HCT116 (cell line): ENCODE results near the gene BCAN. TPM values are rescaled to one million over a fixed set of nuclear protein-coding genes. Genes with fewer than 3 reads are reported as not detected.

Experiments used
- ATAC-seq: fragments of 200-7000 bp; cut with Tn5 transposase; 2 replicates; pipeline ENCODE4 v1.9.1; 2020; ENCODE audit warnings: mild to moderate bottlenecking, moderate library complexity
- BruUV-seq: library from RNA; stranded (reverse); fragments of 400-500 nt; replicated peaks from 2 replicates; lab custom pipeline; 2021; lab: Mats Ljungman, UMichigan
- CTCF ChIA-PET: fragments of 300-600 bp; sonication (Branson Sonifier 250); formaldehyde crosslinking; loops from one replicate; lab custom pipeline; 2021; ENCODE audit warnings: antibody characterized with exemption; lab: Charles Lee
- POLR2A ChIA-PET: fragments of 300-600, 350-600 bp; sonication (Branson Sonifier 250); formaldehyde crosslinking; loops from one replicate; lab custom pipeline; 2021; ENCODE audit warnings: antibody characterized with exemption; lab: Charles Lee
- RAD21 ChIA-PET, 2 experiments: fragments of 300-600 bp; sonication (Branson Sonifier 250); formaldehyde crosslinking; loops; one replicate each; lab custom pipeline; 2023; ENCODE audit warnings: low total read pairs in 2 of 2; ENCODE audit not compliant: uncharacterized antibody in 2 of 2, unreplicated experiment in 2 of 2, low non-redundant PET in 1 of 2; lab: Charles Lee
- DNase-seq: peaks from one replicate; pipeline ENCODE4 v3.0.0-alpha.2; 2010; ENCODE audit warnings: low read depth, low spot score
- H2AFZ ChIP-seq: fragments of 200-600 bp; shearing (Covaris generic), sonication (generic); 2 replicates; pipeline ENCODE4 v1.6.1; 2017; ENCODE audit warnings: low read depth, mixed run types, mixed read lengths, antibody characterized with exemption, low read length; ENCODE audit not compliant: poor library complexity, severe bottlenecking
- H3K27ac ChIP-seq: 2 replicates; pipeline ENCODE4 v1.5.1; 2012; ENCODE audit warnings: low read depth, low read length
- H3K27me3 ChIP-seq: fragments of 200-600 bp; sonication (generic); 2 replicates; pipeline ENCODE4 v1.6.1; 2016; ENCODE audit warnings: mixed run types, low read length, mixed read lengths; ENCODE audit not compliant: insufficient read depth
- H3K36me3 ChIP-seq, 2 experiments: fragments of 200-500 bp in 1 of 2; fragments of 200-600 bp in 1 of 2; sonication (Bioruptor generic) in 1 of 2; sonication (generic) in 1 of 2; 2 replicates each; pipeline versions ENCODE4 v1.5.1 to v1.6.1; 2014 to 2016; ENCODE audit warnings: low read length in 2 of 2, inconsistent platforms in 1 of 2, mixed read lengths in 1 of 2, mixed run types in 1 of 2; ENCODE audit not compliant: insufficient read depth in 2 of 2, control insufficient read depth in 1 of 2
- H3K4me1 ChIP-seq, 2 experiments: fragments of 200-600 bp in 1 of 2; sonication (generic) in 1 of 2; 2 replicates each; pipeline versions ENCODE4 v1.5.1 to v1.6.1; 2012 to 2017; ENCODE audit warnings: low read length in 2 of 2, inconsistent platforms in 1 of 2, mild to moderate bottlenecking in 1 of 2, mixed read lengths in 1 of 2, mixed run types in 1 of 2, moderate library complexity in 1 of 2; ENCODE audit not compliant: insufficient read depth in 2 of 2, control insufficient read depth in 1 of 2
- H3K4me2 ChIP-seq: fragments of 200-600 bp; sonication (generic); 2 replicates; pipeline ENCODE4 v1.6.1; 2017; ENCODE audit warnings: mixed run types, low read length, mixed read lengths
- H3K4me3 ChIP-seq, 2 experiments: fragments of 200-600 bp in 1 of 2; sonication (generic) in 1 of 2; replicated peaks in 1 of 2; 2 replicates each; pipeline ENCODE4 v1.5.1; 2011 to 2016; ENCODE audit warnings: low read length in 2 of 2, control low read depth in 1 of 2, low read depth in 1 of 2, mild to moderate bottlenecking in 1 of 2, mixed read lengths in 1 of 2, mixed run types in 1 of 2
- H3K79me2 ChIP-seq: fragments of 200-600 bp; sonication (generic); 2 replicates; pipeline ENCODE4 v1.6.1; 2017; ENCODE audit warnings: mild to moderate bottlenecking, mixed run types, low read length, moderate library complexity, mixed read lengths; ENCODE audit not compliant: insufficient read depth
- H3K9ac ChIP-seq: fragments of 200-600 bp; sonication (generic); 2 replicates; pipeline ENCODE4 v1.6.1; 2016; ENCODE audit warnings: low read length, mixed read lengths
- H3K9me2 ChIP-seq: fragments of 200-600 bp; sonication (generic), shearing (Covaris generic); 2 replicates; pipeline ENCODE4 v1.6.1; 2017; ENCODE audit warnings: mixed run types, mild to moderate bottlenecking, moderate library complexity; ENCODE audit not compliant: insufficient read depth
- H3K9me3 ChIP-seq, 2 experiments: fragments of 200-500 bp in 1 of 2; fragments of 200-600 bp in 1 of 2; sonication (Bioruptor generic) in 1 of 2; sonication (generic) in 1 of 2; 2 replicates each; pipeline ENCODE4 v1.6.1; 2014 to 2017; ENCODE audit warnings: low read length in 2 of 2, mixed read lengths in 2 of 2, inconsistent platforms in 1 of 2, low read depth in 1 of 2, mild to moderate bottlenecking in 1 of 2, mixed run types in 1 of 2, moderate library complexity in 1 of 2; ENCODE audit not compliant: control insufficient read depth in 1 of 2, insufficient read depth in 1 of 2
- H4K20me1 ChIP-seq: fragments of 200-600 bp; sonication (generic), shearing (Covaris generic); 2 replicates; pipeline ENCODE4 v1.6.1; 2017; ENCODE audit warnings: mixed run types, mild to moderate bottlenecking, moderate library complexity; ENCODE audit not compliant: insufficient read depth
- EZH2phosphoT487 ChIP-seq: fragments of 200-600 bp; IDR thresholded peaks from 2 replicates; pipeline ENCODE4 v1.6.1; 2018; ENCODE audit warnings: antibody characterized with exemption, borderline replicate concordance
- RAD21 ChIP-seq: IDR thresholded peaks from 2 replicates; pipeline ENCODE4 v1.6.1; 2012; ENCODE audit warnings: low read depth, mild to moderate bottlenecking
- intact Hi-C: fragments of 100-400 bp; cut with micrococcal nuclease; formaldehyde crosslinking; loops from 2 replicates; pipeline ENCODE4 v1.10.0; 2022
- total RNA-seq: library from RNA; stranded (reverse); gene quantifications from one replicate; pipeline ENCODE4 v1.2.1, GENCODE V29; 2021; ENCODE audit not compliant: unreplicated experiment
- TF ChIP-seq, protein P1 (sequence below), 3 experiments: fragments of 200-600 bp in 1 of 3; sonication (generic) in 1 of 3; IDR thresholded peaks in 2 of 3; conservative IDR thresholded peaks in 1 of 3; 2 replicates each; pipeline ENCODE4 v1.5.1; 2012 to 2017; ENCODE audit warnings: low read depth in 2 of 3, low read length in 2 of 3, antibody characterized with exemption in 1 of 3, borderline replicate concordance in 1 of 3, control low read depth in 1 of 3, mild to moderate bottlenecking in 1 of 3, mixed read lengths in 1 of 3, mixed run types in 1 of 3, moderate library complexity in 1 of 3; ENCODE audit not compliant: insufficient read depth in 1 of 3

BCAN gene
- total RNA-seq, 1 experiment from 2014 or later: not detected

DNA sequence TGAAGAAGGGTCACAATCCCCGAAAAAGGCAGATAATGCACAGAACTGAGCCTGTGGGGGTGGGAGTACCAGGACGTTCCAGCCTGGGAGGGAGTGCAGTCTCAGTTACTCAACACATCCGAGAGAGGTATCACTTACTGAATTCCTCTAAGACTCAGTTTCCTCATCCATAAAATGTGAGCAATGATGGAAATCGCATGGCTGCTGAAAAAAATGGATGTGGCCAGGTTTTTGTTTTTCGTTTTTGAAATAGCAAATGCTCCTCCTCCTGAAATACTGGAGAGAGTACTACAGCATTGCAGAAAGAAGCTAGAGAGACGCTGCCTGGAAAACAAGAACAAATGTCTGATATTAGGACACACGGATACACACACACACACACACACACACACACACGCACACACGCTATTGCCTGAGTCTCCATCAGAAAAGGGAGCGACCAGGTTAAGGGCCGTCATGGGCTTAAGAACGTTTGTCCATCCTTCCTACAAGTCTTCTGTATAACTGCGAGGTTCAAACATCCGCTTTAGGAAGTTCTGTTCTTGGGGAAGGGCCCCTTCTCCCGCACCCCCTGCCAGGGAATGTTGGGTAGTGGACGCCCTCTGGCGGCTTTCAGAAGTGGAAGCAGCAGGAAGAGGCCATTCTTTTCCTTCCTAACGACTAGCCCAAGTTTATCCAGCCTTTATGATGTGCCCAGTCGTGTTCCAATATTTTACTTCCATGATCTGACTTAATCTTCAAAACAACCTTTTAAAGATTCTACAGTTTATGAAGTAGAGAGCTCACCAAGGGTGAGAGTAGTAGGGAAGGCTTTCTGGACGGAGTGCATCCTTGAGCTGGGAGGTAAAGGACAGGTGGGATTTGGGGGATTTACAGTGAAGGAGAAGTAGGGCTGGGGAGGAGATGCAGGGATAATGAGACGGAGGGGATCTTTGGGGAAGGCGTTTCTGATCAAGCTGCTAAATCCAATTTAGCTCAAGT lies 36.0 kb downstream of the BCAN start:
- POLR2A ChIA-PET: interaction anchor here (1.1 to 2.8 kb wide), 3 partner anchors 10 to 17 kb away, joined by 4 to 33 read pairs (median 5); no protein-coding TSS in a partner anchor
- no peaks in the 10 kb centered on the region for H3K27me3 ChIP-seq
- H3K4me1 ChIP-seq: peaks cover 14 to 32% of the 10 kb centered on the region in 2 experiments
- no peaks in the 10 kb centered on the region for H3K36me3 ChIP-seq
- peak overlapping the region; percentile 36; the same call in 1 of the 2 replicates for H3K27ac ChIP-seq
- no peaks in the 10 kb centered on the region for H3K9me3 ChIP-seq
- CTCF ChIA-PET: interaction anchor here (0.7 to 3.8 kb wide), 12 partner anchors 10 to 183 kb away, joined by 3 to 27 read pairs (median 5); partner anchors contain the start of genes CRABP2, HAPLN2 and NTRK1
- H3K79me2 ChIP-seq: no peaks in the 10 kb centered on the region
- RAD21 ChIA-PET: interaction anchor here in 1 of 2 experiments (0.9 to 1.5 kb wide), 3 partner anchors 17 to 182 kb away, joined by 3 to 4 read pairs (median 3); no protein-coding TSS in a partner anchor
- peak overlapping the region; percentile 39 to 53 for H3K4me3 ChIP-seq
- BruUV-seq: no TSS peak
- H4K20me1 ChIP-seq: no peaks in the 10 kb centered on the region
- no peaks in the 10 kb centered on the region for H3K9me2 ChIP-seq
- H3K4me2 ChIP-seq: peak overlapping the region; percentile 89
- ATAC-seq (peak; percentile 71), DNase-seq (no peak)
- intact Hi-C loops: loop anchor here (1.0 kb wide), 2 partner anchors 18 to 52 kb away; no protein-coding TSS in a partner anchor
- peak overlapping the region; percentile 65 for H2AFZ ChIP-seq
- peak overlapping the region; percentile 56 for H3K9ac ChIP-seq
- TF ChIP-seq RAD21: peak; percentile 99
- TF ChIP-seq, protein P1, sequence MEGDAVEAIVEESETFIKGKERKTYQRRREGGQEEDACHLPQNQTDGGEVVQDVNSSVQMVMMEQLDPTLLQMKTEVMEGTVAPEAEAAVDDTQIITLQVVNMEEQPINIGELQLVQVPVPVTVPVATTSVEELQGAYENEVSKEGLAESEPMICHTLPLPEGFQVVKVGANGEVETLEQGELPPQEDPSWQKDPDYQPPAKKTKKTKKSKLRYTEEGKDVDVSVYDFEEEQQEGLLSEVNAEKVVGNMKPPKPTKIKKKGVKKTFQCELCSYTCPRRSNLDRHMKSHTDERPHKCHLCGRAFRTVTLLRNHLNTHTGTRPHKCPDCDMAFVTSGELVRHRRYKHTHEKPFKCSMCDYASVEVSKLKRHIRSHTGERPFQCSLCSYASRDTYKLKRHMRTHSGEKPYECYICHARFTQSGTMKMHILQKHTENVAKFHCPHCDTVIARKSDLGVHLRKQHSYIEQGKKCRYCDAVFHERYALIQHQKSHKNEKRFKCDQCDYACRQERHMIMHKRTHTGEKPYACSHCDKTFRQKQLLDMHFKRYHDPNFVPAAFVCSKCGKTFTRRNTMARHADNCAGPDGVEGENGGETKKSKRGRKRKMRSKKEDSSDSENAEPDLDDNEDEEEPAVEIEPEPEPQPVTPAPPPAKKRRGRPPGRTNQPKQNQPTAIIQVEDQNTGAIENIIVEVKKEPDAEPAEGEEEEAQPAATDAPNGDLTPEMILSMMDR (IDR thresholded peaks at IDR 0.05 in 2 of 3, conservative IDR thresholded peaks at IDR 0.05 in 1 of 3; ENCODE audit: borderline replicate concordance in 1 of 3, insufficient read depth in 1 of 3, low read depth in 2 of 3, low read length in 2 of 3): peak; percentile 88 to 98 (median 95)
- no peak for TF ChIP-seq EZH2phosphoT487
